A673 (cell line): Measurements from ENCODE around the gene ANKRD40. TPM values are rescaled to one million over a fixed set of nuclear protein-coding genes. Genes with fewer than 3 reads are reported as not detected.

ENCODE experiments used
- BruUV-seq: library from RNA; stranded (reverse); fragments of 400-500 nt; replicated peaks from 2 replicates; lab custom pipeline; 2021; lab: Mats Ljungman, UMichigan
- CTCF ChIA-PET: fragments of 300-600 bp; sonication (Branson Sonifier 250); formaldehyde crosslinking; loops from one replicate; lab custom pipeline; 2022; ENCODE audit warnings: antibody characterized with exemption; lab: Charles Lee
- POLR2A ChIA-PET: fragments of 300-600 bp; sonication (Branson Sonifier 250); formaldehyde crosslinking; loops from one replicate; lab custom pipeline; 2022; ENCODE audit warnings: antibody characterized with exemption; ENCODE audit not compliant: low non-redundant PET; lab: Charles Lee
- DNase-seq: peaks from one replicate; pipeline ENCODE4 v3.0.0-alpha.2; 2015; ENCODE audit warnings: low spot score
- H3K27ac ChIP-seq: fragments of 200-600 bp; sonication (generic); 2 replicates; pipeline ENCODE4 v1.5.1; 2016; ENCODE audit warnings: mixed run types, low read depth, mild to moderate bottlenecking, mixed read lengths, antibody characterized with exemption, low read length; ENCODE audit not compliant: poor library complexity, severe bottlenecking
- H3K27me3 ChIP-seq: fragments of 200-600 bp; sonication (generic); replicated peaks from 2 replicates; pipeline ENCODE4 v1.6.1; 2017; ENCODE audit warnings: mixed run types, low read depth, mild to moderate bottlenecking, mixed read lengths, antibody characterized with exemption, low read length; ENCODE audit not compliant: insufficient read depth, poor library complexity
- H3K36me3 ChIP-seq: fragments of 200-600 bp; sonication (generic); 2 replicates; pipeline ENCODE4 v1.6.1; 2016; ENCODE audit warnings: mixed run types, mild to moderate bottlenecking, mixed read lengths, antibody characterized with exemption, low read length; ENCODE audit not compliant: insufficient read depth, poor library complexity, severe bottlenecking
- H3K4me1 ChIP-seq: fragments of 200-600 bp; sonication (generic); 2 replicates; pipeline ENCODE4 v1.6.1; 2017; ENCODE audit warnings: mixed run types, mild to moderate bottlenecking, mixed read lengths, antibody characterized with exemption, low read length; ENCODE audit not compliant: insufficient read depth, poor library complexity, severe bottlenecking
- H3K4me3 ChIP-seq: fragments of 200-600 bp; sonication (generic); 2 replicates; pipeline ENCODE4 v1.5.1; 2016; ENCODE audit warnings: low read depth, mixed run types, mild to moderate bottlenecking, mixed read lengths, low read length; ENCODE audit not compliant: poor library complexity, severe bottlenecking
- H3K9me3 ChIP-seq: fragments of 200-600 bp; sonication (generic); 2 replicates; pipeline ENCODE4 v1.6.1; 2016; ENCODE audit warnings: mixed run types, low read depth, mild to moderate bottlenecking, mixed read lengths, antibody characterized with exemption, low read length; ENCODE audit not compliant: poor library complexity, severe bottlenecking
- EZH2 ChIP-seq: fragments of 200-600 bp; sonication (generic); IDR thresholded peaks from 2 replicates; pipeline ENCODE4 v1.6.1; 2017; ENCODE audit warnings: borderline replicate concordance, low read depth, mild to moderate bottlenecking, mixed read lengths, antibody characterized with exemption, low read length; ENCODE audit not compliant: poor library complexity, severe bottlenecking
- intact Hi-C: fragments of 100-400 bp; cut with micrococcal nuclease; formaldehyde crosslinking; loops from one replicate; pipeline ENCODE4 v1.10.0; 2022; ENCODE audit not compliant: unreplicated experiment
- total RNA-seq: library from RNA; stranded (reverse); gene quantifications from 2 replicates; pipeline ENCODE4 v1.2.3, GENCODE V29; 2021
- TF ChIP-seq, protein P1 (sequence below): fragments of 300-800, 200-600 bp; sonication (generic); conservative IDR thresholded peaks from 2 replicates; pipeline ENCODE4 v1.5.1; 2017; ENCODE audit warnings: low read depth, mild to moderate bottlenecking, antibody characterized with exemption, low read length, moderate library complexity, mixed read lengths

ANKRD40 gene
- total RNA-seq, 1 experiment from 2014 or later: 54.2 TPM

DNA sequence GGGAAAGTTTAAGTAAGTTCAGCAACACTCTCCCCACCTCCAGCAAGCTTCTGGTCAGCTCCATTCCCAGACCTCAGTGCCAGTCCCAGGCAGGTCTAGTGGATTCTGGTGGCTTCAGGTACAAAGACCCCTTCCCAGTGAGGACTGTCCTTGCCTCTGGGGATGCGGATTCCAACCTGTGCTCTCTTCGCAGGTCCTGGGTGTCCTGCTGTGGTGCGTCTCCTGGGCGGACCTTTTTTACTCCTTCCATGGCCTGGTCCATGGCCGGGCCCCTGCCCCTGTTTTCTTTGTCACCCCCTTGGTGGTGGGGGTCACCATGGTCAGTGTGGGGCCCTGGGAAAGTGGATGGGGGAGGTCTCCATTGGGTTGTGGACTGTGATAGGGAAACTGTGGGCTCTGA, 51.2 kb downstream of the ANKRD40 start:
- no TSS peak for BruUV-seq
- no peaks in the 10 kb centered on the region for H3K36me3 ChIP-seq
- no peak overlapping the region for H3K27ac ChIP-seq
- H3K27me3 ChIP-seq: no peaks in the 10 kb centered on the region
- H3K9me3 ChIP-seq: no peaks in the 10 kb centered on the region
- TF ChIP-seq, protein P1, sequence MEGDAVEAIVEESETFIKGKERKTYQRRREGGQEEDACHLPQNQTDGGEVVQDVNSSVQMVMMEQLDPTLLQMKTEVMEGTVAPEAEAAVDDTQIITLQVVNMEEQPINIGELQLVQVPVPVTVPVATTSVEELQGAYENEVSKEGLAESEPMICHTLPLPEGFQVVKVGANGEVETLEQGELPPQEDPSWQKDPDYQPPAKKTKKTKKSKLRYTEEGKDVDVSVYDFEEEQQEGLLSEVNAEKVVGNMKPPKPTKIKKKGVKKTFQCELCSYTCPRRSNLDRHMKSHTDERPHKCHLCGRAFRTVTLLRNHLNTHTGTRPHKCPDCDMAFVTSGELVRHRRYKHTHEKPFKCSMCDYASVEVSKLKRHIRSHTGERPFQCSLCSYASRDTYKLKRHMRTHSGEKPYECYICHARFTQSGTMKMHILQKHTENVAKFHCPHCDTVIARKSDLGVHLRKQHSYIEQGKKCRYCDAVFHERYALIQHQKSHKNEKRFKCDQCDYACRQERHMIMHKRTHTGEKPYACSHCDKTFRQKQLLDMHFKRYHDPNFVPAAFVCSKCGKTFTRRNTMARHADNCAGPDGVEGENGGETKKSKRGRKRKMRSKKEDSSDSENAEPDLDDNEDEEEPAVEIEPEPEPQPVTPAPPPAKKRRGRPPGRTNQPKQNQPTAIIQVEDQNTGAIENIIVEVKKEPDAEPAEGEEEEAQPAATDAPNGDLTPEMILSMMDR: no peak
- no peak for TF ChIP-seq EZH2
- intact Hi-C loops: no loop called here
- ChIA-PET POLR2A (no interaction called here), CTCF (no interaction called here)
- no peak overlapping the region for H3K4me3 ChIP-seq
- DNase-seq: no peak
- peaks cover 3% of the 10 kb centered on the region for H3K4me1 ChIP-seq

DNA sequence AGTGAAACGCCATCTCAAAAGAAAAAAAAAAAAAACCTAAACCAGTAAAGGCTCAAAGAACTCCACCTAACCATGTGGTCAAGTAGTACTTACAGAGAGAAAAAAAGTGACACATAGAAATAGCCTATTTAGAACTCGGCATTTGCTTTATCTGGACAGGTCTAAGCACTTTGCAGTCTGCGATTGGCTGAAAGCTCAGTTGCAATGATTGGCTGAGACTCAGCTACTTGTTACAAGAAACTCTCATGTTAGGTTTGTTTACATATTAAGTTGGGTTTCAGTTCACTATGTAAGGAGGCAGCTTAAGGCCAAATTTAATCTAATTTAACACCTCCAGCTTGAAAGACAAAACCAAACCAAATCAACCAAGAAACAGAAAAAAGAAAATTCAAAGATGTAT, 54.0 kb downstream of the ANKRD40 start:
- no peaks in the 10 kb centered on the region for H3K36me3 ChIP-seq
- H3K9me3 ChIP-seq: no peaks in the 10 kb centered on the region
- no peak overlapping the region for H3K4me3 ChIP-seq
- BruUV-seq: no TSS peak
- no peak for TF ChIP-seq EZH2
- TF ChIP-seq, protein P1: no peak
- no peaks in the 10 kb centered on the region for H3K27me3 ChIP-seq
- H3K27ac ChIP-seq: no peak overlapping the region
- intact Hi-C loops: no loop called here
- peaks cover 4% of the 10 kb centered on the region for H3K4me1 ChIP-seq
- CTCF ChIA-PET: interaction anchor here (0.6 to 0.9 kb wide), 2 partner anchors 21 to 454 kb away, joined by 3 to 6 read pairs; no protein-coding TSS in a partner anchor
- no peak for DNase-seq
- POLR2A ChIA-PET: no interaction called here

DNA sequence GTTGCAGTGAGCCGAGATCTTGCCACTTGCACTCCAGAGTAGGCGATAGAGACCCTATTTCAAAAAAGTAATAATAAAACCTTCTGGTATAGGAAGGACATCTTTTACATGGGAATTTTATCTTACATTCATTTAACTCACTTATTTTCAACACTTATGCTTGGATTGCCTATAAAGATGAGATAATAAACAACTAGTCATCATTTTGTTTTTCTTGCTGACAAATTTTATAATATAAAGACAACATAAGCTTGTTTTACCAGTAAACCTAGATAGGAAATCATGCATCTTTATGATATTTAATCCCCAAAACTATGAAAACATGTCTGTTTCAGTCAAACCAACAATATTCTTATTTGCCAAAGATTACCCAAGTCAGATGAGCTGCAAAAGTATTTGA, 56.1 kb downstream of the ANKRD40 start:
- TF ChIP-seq, protein P1: no peak
- no peak for TF ChIP-seq EZH2
- Histone ChIP-seq H3K27ac (no peak overlapping the region), H3K36me3 (no peaks in the 10 kb centered on the region), H3K9me3 (no peaks in the 10 kb centered on the region), H3K27me3 (no peaks in the 10 kb centered on the region), H3K4me1 (peaks cover 4% of the 10 kb centered on the region), H3K4me3 (no peak overlapping the region)
- no TSS peak for BruUV-seq
- POLR2A ChIA-PET: no interaction called here
- CTCF ChIA-PET: no interaction called here
- intact Hi-C loops: no loop called here
- DNase-seq: no peak
